NCI-H2227 (cell line): Measurements from ENCODE around the gene UNC80.

Experiments used
- DNase-seq: peaks from one replicate; lab custom pipeline; 2025; ENCODE audit not compliant: unreplicated experiment; lab: John Stamatoyannopoulos, UW

Gene UNC80

DNA sequence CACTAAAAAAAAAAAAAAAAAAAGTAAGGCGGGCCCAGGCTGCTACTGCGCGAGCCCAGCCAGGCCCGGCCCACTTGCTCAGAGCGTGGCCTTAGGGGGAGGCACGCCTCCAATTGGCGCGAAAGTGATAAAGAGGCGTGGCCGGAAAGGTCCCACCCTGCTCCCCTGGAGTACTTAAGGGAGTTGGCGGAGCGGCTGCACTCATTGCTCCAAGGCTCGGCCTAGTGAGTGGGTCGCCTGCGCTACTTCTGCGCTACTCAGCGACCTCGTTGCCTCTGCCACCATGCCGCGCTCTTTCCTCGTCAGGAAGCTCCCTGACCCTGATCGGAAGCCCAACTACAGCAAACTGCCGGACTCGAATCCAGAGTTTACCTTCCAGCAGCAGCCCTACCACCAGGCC, 36.9 kb downstream of the UNC80 start:
- DNase-seq, result no peak

DNA sequence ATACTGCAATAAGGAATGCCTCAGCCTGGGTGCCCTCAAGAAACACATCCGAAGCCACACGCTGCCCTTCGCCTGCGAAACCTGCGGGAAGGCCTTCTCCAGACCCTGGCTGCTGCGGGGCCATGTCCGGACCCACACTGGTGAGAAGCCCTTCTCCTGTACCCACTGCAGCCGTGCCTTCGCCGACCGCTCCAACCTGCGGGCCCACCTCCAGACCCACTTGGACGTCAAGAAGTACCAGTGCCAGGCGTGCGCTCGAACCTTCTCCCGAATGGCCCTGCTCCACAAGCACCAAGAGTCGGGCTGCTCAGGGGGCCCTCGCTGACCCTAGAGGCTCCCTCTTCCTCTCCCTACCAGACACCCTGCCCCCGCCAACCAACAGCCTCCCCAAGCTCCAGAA, 37.6 kb downstream of the UNC80 start:
- no peak for DNase-seq

DNA sequence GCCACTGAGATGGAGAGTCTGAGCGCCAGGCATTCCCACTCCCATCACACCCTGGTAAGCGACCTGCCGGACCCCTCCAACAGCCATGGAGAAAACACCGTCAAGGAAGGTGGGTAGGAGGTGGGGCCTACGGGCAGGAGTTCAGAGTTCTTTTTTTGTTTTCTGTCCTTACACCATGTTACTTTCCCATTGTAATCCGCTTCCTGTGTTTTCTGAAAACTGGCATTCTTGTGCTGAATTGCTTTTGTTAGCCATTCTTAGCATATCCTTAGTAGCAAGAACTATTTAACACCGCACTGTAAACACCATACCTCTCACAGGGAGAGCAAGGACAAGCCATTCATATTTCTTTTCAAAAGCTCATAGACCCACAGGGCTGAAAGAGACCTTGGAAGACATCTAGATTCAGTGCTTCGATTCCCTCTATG, 46.2 kb downstream of the UNC80 start:
- no peak for DNase-seq

DNA sequence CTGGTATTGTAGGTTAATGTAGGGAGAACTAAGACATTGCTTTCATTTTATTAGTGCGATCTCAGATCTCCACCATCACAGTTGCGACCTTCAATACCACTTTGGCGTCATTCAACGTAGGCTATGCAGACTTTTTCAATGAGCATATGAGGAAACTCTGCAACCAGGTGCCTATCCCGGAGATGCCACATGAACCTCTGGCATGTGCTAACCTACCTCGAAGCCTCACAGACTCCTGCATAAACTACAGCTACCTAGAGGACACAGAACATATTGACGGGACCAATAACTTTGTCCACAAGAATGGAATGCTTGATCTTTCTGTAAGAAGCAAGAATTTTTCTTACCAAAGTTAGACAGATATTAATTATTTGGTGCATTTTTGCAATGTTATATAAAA, 47.3 kb downstream of the UNC80 start:
- DNase-seq, result no peak

DNA sequence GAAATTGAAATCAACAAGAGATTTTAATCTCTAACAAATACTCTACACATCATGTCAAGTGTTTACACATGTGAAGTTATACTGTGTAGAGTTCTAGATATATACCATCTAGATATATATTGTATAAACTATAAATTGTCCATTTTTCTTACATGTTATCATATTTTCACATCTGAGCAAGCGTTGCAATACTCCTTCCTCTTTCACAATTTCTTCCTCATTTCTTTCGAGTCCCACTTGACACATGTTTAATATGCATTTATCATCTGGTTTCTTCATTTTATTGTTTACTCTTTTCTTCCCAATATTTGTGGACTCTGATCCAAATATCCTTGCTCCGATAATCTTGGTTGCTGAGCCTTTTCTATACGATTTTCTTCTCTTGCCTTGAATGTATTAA, 50.2 kb downstream of the UNC80 start:
- DNase-seq, result no peak

DNA sequence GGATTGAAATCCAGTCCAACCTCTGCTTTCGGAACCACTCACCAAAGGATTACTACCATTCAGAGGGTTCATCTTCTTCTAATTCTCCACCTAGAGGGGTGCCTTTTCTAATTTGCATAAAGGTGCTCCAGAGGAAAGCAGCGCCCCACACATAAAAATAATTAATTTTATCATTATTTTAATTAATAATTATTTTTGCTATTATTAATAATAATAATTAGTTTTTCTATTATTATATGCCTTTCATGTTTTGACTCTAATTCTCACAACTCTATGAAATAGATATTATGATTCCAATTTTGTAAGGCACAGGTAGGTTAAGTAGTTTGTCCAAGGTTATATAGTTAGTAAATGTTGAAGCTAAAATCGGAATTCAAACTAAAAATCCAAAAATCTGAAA, 51.9 kb downstream of the UNC80 start:
- no peak for DNase-seq

DNA sequence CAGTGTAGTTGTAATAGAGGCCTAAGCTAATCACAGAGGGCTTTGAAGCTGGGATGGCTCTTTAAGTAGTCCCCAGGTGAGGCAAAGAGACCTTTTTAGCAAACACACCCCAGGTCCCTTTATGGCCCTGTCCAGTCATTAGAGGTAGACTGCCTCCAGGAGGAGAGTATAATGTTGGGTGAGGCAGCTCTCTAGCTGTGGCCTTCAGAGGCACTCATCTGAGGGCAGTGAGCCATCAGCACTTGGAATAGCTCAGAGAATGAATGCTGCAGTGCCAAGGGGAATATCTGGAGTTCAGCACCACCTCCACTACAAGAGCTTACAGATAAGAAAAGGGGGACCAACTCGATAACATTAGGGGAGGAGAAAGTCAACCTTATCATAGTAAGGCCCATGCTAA, 52.8 kb downstream of the UNC80 start:
- no peak for DNase-seq

DNA sequence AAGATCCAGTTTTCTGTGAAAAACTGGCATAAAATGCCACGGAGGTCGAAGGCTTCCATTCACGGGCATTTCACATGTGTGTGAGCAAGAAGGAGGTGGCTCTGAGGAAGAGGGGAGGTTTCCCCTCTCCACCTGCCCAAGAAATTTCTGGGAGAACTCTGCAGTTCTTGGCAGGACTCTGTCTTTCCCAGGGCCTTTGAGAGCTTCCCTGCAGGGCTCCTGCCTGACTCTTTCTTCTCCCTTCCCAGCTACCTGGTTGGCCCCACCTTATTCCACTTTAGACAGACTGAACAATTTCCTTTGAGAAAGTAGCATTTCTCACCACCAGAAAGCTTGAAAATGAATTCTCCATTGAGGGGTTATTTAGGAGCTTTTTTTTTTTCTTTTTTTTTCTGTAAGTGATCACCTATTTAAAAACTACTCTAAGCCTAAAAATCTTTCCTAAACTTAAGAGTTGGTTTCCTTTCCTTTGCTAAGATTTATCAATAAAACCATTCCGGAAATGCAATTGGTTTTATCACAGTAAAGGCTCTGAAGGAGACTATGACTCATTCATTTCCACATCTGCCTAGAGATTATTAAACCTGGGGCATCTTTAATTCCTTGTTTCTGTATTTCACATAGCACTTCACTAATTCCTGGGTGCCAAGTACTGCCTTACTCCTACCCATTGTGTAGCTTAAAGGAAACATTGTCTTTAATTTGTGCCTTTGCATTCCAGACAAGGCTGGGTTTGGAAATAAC, 59.3 kb downstream of the UNC80 start:
- DNase-seq, result no peak

DNA sequence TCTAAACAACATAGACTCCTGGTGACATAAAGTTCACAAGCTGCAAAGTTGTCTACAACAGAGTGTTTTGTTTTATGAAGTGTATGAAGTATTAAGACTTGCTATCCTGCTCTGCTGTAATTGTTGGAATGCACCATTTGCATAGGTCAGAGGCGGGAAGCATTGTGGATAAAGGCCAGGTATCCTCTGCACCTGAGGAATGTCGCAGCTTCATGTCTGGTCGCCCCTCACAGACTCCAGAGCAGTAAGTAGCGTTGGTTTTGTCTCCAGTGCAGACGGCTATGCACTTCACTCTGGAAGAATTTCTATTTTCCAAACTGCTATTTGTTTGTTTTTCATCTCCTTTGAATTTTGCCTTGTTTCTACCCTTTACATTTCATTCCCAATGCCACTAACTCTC, 63.1 kb downstream of the UNC80 start:
- DNase-seq, result no peak

DNA sequence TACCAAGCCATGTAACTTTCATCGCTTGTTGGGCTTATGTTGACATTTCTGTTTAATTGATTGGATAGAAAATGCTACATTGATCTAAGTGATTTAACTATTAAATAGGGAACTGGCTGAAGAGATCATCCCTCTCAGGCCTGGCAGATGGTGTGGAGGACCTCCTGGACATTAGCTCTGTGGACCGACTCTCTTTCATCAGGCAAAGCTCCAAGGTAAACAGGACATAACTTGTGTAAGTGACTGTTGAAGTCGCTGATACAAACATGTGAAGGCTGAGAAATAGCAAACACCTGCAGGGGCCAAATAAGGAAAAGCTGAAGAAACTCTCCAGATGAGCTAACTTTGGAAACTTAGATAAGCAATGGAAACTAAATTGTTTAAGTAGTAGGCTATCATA, 68.8 kb downstream of the UNC80 start:
- DNase-seq, result no peak

DNA sequence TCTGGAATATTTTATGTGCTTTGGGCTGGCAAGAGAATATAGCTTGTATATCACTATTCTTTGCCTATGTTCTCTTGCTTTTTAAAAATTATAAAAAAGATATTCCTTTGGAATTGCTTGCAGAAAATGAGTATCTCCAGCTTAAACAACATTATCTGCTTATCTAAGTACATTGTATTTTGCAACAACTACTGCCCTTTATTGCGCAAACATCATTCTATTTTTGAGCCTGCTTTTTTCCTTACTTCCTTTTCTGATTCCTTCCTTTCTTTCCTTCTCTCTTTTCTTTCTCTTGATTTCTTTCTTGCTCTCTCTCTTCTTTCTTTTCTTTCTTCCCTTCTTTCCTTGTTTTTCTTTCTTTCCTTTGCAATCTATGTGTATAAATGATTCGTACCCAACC, 74.0 kb downstream of the UNC80 start:
- no peak for DNase-seq

DNA sequence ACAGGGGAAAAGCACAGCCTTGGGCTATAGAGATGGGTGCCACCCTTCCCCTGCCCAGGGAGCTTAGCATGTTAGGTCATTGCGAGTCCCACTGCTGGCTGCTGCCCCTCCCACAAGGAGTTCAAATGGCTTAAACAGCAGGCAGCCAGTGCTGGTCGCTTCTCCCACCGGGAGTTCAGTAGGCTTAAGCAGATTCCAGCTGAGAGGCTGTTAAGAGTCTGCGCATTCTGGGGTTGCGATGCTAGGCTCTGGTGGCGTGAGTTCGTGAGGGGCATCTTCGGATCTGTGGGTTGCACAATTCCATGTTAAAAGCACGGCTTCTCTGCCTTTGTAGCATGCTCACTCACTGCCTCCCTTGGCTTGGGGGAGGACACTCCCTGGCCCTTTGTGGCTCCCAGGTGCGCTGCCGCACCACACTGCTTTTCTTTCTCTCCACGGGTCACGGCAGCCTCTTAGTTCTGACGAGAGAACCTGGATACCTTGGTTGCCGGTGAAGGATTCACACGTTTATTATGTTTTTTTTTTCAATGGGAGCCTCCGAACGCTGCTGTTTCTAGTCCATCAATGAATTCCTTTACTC, 93.2 kb downstream of the UNC80 start:
- no peak for DNase-seq

DNA sequence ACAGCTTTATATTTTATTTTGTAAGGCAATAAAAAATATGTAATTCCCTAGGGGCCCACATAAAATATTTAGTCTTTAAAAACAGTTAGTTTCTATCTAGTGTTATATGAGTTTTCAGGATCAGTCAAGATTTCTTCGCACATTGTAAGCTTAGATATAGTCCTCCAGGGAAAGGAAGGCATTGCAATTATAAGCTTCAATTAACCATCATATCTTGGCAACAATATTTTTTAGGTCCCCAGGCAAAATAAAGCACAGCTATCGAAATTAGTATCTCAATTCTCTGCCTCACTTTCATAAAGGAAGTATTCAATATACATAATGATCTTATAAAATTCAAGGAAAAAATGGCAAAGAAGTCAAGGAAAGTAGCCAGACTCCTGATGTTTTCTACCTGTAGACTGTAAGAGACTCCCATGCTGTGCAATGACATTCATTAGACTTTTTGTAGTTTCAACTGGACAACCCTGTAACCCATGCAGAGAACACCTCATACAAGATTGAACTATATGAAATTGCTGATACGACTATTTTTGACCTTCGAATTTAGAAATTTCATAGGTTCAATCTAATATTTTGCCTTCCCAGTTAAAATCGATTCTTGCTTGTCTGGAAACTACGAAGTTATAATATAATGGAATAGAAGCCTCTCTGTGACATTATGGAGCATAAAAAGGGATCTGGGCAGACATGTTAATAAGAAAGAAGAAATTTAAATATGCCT, 96.8 kb downstream of the UNC80 start:
- no peak for DNase-seq

DNA sequence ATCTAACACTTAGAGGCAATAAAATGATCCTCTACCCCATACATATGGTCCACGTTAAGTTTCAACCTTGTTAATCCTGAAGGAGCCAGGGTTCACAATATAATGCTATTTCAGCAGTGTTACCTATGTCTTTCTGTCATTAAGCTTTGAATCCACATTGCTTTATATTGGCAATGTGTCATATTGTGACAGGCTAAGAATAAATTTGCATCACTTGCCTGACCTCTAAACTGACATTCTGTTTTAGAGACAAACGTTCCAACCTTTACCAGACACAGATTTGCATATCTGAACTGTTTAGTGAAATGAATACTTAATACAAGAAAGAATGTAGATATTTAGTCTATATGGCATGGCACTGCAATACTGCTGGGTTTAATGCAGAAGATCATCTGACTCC, 98.4 kb downstream of the UNC80 start:
- DNase-seq, result no peak

DNA sequence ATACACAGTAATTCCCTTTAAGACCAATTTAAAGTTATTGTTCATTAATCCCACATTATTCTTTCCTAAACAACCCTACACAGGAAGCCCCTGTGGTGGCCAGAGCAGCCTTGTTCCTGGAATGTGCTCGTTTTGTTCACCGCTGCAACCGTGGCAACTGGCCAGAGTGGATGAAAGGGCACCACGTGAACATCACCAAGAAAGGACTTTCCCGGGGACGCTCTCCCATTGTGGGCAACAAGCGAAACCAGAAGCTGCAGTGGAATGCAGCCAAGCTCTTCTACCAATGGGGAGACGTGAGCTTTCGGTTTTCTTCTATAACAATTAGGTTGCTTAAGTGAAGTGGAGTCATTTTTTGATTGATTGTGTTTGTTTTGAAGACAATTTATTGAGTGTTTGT, 101.0 kb downstream of the UNC80 start:
- DNase-seq, result no peak

DNA sequence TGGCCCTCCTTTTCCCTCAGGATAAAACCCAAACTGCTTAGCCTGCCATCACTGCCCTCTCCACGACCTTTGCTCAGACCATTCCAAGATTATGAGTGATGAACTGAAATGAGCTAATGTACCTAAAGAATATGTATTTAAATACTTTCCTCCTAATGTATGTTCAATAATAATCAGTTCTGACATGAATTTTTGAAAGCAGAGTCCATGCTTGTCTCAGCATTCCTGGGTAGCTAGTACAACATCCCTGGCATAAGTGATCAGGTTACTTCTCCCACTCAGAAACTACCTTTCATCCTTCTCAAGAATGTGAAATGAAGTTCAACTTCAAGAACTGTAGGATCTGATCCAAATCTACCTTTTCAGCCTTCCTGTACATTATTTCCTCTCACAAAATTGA, 103.6 kb downstream of the UNC80 start:
- no peak for DNase-seq

DNA sequence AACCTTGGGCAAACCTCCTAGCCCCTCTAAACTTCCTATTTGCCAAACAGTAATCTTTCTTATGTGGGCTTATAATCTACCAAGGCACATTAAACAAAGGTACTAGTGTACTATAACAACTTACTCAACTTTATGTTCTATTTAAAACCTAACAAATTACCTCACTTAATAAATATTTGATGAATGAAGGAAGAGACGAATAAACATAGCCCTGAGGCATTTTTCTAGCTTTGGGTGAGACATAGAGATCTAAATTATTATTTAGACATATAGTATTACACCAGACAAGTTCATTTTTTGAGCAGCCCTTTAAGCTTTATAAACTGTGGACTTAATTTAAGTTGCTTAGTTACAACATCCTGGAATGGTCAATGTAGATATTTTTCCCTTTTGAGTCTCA, 104.6 kb downstream of the UNC80 start:
- DNase-seq, result no peak

DNA sequence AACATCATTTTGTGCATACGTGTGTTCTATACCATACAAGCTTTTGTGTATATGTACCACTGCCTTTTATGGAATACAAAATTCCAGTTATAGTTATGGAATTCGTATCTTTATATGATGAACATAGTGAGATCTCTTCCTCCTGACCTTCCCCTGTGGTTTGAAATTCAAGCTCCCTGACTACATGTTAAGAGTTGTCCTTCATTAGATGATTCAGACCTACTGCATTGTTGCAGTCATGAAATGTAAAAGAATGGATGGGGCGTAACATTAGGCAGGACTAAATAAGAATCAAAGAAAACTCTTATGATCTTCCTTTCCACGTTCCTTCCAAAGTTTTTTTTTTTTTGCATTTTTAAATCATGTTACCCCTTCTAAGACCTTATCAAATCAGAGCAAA, 107.1 kb downstream of the UNC80 start:
- DNase-seq, result no peak

DNA sequence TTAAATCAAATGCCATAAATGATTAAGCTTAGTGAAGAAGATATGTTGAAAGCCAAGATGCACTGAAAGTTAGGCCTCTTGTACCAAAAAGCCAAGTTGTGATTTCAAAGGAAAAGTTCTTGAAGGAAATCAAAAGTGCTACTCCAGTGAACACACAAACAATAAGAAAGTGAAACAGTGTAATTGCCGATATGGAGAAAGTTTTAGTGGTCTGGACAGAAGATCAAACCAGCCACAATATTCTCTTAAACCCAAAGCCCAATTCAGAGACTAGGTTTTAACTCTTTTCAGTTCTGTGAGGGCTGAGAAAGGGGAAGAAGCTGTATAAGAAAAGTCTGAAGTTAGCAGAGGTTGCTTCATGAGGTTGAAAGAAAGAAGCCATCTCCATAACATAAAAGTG, 129.0 kb downstream of the UNC80 start:
- no peak for DNase-seq

DNA sequence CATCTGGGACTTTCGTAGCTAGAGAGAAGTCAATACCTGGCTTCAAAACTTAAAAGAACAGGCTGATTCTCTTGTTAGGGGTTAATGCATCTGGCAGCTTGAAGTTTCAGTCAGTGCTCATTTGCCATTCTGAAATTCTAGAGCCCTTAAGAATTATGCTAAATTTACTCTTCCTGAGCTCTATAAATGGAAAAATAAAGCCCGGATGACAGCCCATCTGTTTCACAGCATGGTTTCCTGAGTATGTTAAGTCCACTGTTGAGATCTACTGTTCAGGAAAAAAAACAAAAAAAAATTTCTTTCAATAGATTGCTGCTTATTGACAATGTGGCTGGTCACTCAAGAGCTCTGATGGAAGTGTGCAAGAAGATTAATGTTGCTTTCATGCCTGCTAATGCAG, 129.5 kb downstream of the UNC80 start:
- DNase-seq, result no peak

DNA sequence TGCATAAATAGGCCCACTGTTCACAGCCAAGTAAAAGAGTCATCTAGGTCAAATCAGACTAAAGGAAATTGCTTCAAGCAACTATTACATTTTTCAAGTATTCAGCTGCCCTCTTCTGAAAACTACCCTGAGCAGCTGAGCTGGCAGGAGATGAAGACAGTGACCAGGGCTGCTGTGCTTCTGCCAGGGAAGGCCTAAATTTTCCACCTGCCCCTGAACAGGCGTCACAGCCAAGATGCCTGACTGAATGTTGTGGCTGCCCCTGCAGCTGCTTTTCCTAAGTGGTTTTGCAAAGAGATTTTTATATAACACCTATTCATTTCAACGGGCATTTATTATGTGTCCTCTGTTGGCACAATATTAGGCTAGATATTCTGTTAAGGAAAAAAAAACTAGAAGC, 134.1 kb downstream of the UNC80 start:
- no peak for DNase-seq

DNA sequence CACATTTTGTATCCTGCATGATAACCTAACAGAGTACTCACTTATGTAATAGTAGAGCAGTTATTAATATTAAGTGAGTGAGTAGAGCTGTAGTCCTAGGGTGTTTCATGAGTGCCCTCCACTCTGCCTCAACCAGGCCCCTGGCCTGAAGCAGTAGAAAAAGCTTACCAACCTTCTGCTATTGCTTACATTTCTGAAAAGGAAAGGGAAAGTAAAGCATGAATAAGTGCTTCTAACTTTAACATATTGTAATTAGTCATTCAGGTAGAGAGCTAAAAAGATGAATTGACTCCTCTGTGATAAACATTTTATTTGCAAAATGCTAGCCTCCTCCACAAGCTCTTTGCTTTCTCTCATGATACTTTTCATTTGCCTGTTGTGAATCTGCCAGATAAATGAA, 136.1 kb downstream of the UNC80 start:
- no peak for DNase-seq

DNA sequence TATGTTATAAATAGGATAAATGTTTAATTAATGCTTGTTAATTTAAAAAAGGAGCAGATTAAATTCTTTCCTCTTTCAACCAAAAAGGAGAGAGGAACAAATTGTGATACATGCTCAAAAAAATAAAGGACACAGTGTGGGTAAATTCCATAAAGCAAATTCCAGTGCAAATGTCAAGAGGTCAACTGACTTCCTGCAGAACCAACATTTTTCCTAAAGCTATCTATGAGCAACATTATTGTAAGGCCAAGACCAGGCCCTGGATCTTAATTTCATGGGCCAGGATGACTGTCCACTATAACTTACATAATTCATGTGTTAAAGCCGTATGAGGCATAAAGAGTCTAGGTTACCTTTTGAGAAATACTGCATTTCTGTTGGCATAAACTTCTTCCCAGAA, 136.9 kb downstream of the UNC80 start:
- DNase-seq, result no peak
